IgD-negative memory B cell (primary cell): ENCODE results near the gene ARAP2. TPM values are rescaled to one million over a fixed set of nuclear protein-coding genes. Genes with fewer than 3 reads are reported as not detected.

Source experiments
- H3K27ac Mint-ChIP-seq, 3 donors: one replicate each; pipeline ENCODE4 v1.8.0; 2020 to 2022; ENCODE audit warnings: mild to moderate bottlenecking in 3 of 3, mixed read lengths in 3 of 3, moderate library complexity in 1 of 3
- H3K27me3 Mint-ChIP-seq: one replicate; pipeline ENCODE4 v1.8.0; 2021; ENCODE audit warnings: mixed read lengths
- H3K36me3 Mint-ChIP-seq: one replicate; pipeline ENCODE4 v1.8.0; 2020; ENCODE audit warnings: mild to moderate bottlenecking, mixed read lengths
- H3K4me1 Mint-ChIP-seq, 3 donors: one replicate each; pipeline ENCODE4 v1.8.0; 2020 to 2022; ENCODE audit warnings: mixed read lengths in 3 of 3, mild to moderate bottlenecking in 1 of 3
- H3K4me3 Mint-ChIP-seq, 4 donors: one replicate each; pipeline ENCODE4 v1.8.0; 2020 to 2022; ENCODE audit warnings: mild to moderate bottlenecking in 4 of 4, mixed read lengths in 4 of 4, moderate library complexity in 3 of 4
- H3K9me3 Mint-ChIP-seq, 3 donors: one replicate each; pipeline ENCODE4 v1.8.0; 2020 to 2021; ENCODE audit warnings: mixed read lengths in 3 of 3, mild to moderate bottlenecking in 1 of 3
- polyA plus RNA-seq: library from polyadenylated mRNA; unstranded; fragments of 300-500 nt; fragmentation: Illumina TruSeq; gene quantifications from one replicate; pipeline ENCODE4 v1.2.3, GENCODE V29; 2021

The ARAP2 gene
- polyA plus RNA-seq, 1 donor from 2014 or later, result 20.8 TPM

- Mint-ChIP-seq H3K4me1 (peaks cover 18 to 28% (median 28%) of the 10 kb centered on the region in 3 donors), H3K9me3 (no peaks in the 10 kb centered on the region), H3K27me3 (no peaks in the 10 kb centered on the region), H3K36me3 (peaks cover 5% of the 10 kb centered on the region), H3K27ac (no peak overlapping the region), H3K4me3 (no peak overlapping the region)
Observed at GRCh38 chr4:36214735-36215485, 29.4 kb downstream of the ARAP2 start.

GRCh38 chr4:36213977-36214376 is 30.3 kb downstream of the ARAP2 start:
- no peaks in the 10 kb centered on the region for H3K27me3 Mint-ChIP-seq
- H3K4me3 Mint-ChIP-seq, result no peak overlapping the region
- peaks cover 21 to 27% (median 26%) of the 10 kb centered on the region in 3 donors for H3K4me1 Mint-ChIP-seq
- H3K36me3 Mint-ChIP-seq, result peaks cover 7% of the 10 kb centered on the region
- no peaks in the 10 kb centered on the region for H3K9me3 Mint-ChIP-seq
- no peak overlapping the region for H3K27ac Mint-ChIP-seq

GRCh38 chr4:36211084-36211483 is 33.2 kb downstream of the ARAP2 start:
- peak overlapping the region in 2 of 3 donors; percentile 26 to 43 for H3K27ac Mint-ChIP-seq
- no peaks in the 10 kb centered on the region for H3K27me3 Mint-ChIP-seq
- H3K36me3 Mint-ChIP-seq, result peaks cover 9% of the 10 kb centered on the region
- H3K4me1 Mint-ChIP-seq, result peaks cover 13 to 29% (median 26%) of the 10 kb centered on the region in 3 donors
- no peak overlapping the region for H3K4me3 Mint-ChIP-seq
- H3K9me3 Mint-ChIP-seq, result no peaks in the 10 kb centered on the region

GRCh38 chr4:36209941-36210649 is 34.2 kb downstream of the ARAP2 start:
- H3K36me3 Mint-ChIP-seq, result peaks cover 9% of the 10 kb centered on the region
- H3K4me1 Mint-ChIP-seq, result peaks cover 13 to 29% (median 24%) of the 10 kb centered on the region in 3 donors
- no peaks in the 10 kb centered on the region for H3K27me3 Mint-ChIP-seq
- no peak overlapping the region for H3K27ac Mint-ChIP-seq
- no peaks in the 10 kb centered on the region for H3K9me3 Mint-ChIP-seq
- H3K4me3 Mint-ChIP-seq, result no peak overlapping the region

- no peaks in the 10 kb centered on the region for H3K9me3 Mint-ChIP-seq
- H3K4me3 Mint-ChIP-seq, result peak overlapping the region in 2 of 4 donors; percentile 27 to 79
- H3K27me3 Mint-ChIP-seq, result no peaks in the 10 kb centered on the region
- H3K4me1 Mint-ChIP-seq, result peaks cover 11 to 24% (median 16%) of the 10 kb centered on the region in 3 donors
- no peak overlapping the region for H3K27ac Mint-ChIP-seq
- H3K36me3 Mint-ChIP-seq, result peaks cover 8% of the 10 kb centered on the region
Observed at GRCh38 chr4:36208893-36209473, 35.3 kb downstream of the ARAP2 start.

GRCh38 chr4:36207831-36208520 is 36.3 kb downstream of the ARAP2 start:
- Mint-ChIP-seq H3K27me3 (no peaks in the 10 kb centered on the region), H3K4me3 (no peak overlapping the region), H3K36me3 (peaks cover 8% of the 10 kb centered on the region), H3K9me3 (no peaks in the 10 kb centered on the region), H3K27ac (peak overlapping the region in 1 of 3 donors; percentile 39), H3K4me1 (peaks cover 11 to 23% (median 15%) of the 10 kb centered on the region in 3 donors)

- Mint-ChIP-seq H3K4me3 (no peak overlapping the region), H3K27ac (no peak overlapping the region), H3K27me3 (no peaks in the 10 kb centered on the region), H3K36me3 (peaks cover 8% of the 10 kb centered on the region), H3K4me1 (peaks cover 11 to 23% (median 15%) of the 10 kb centered on the region in 3 donors), H3K9me3 (no peaks in the 10 kb centered on the region)
Observed at GRCh38 chr4:36207367-36207766, 36.9 kb downstream of the ARAP2 start.

GRCh38 chr4:36206603-36207311 is 37.6 kb downstream of the ARAP2 start:
- no peak overlapping the region for H3K4me3 Mint-ChIP-seq
- H3K27ac Mint-ChIP-seq, result no peak overlapping the region
- no peaks in the 10 kb centered on the region for H3K27me3 Mint-ChIP-seq
- no peaks in the 10 kb centered on the region for H3K9me3 Mint-ChIP-seq
- H3K4me1 Mint-ChIP-seq, result peaks cover 9 to 23% (median 15%) of the 10 kb centered on the region in 3 donors
- peaks cover 10% of the 10 kb centered on the region for H3K36me3 Mint-ChIP-seq

GRCh38 chr4:36206012-36206411 is 38.3 kb downstream of the ARAP2 start:
- H3K36me3 Mint-ChIP-seq, result peaks cover 10% of the 10 kb centered on the region
- no peaks in the 10 kb centered on the region for H3K9me3 Mint-ChIP-seq
- H3K4me1 Mint-ChIP-seq, result peaks cover 9 to 21% (median 15%) of the 10 kb centered on the region in 3 donors
- no peak overlapping the region for H3K27ac Mint-ChIP-seq
- no peaks in the 10 kb centered on the region for H3K27me3 Mint-ChIP-seq
- H3K4me3 Mint-ChIP-seq, result no peak overlapping the region

GRCh38 chr4:36198861-36199260 is 45.5 kb downstream of the ARAP2 start:
- Mint-ChIP-seq H3K4me3 (no peak overlapping the region), H3K27ac (no peak overlapping the region), H3K4me1 (peaks cover 3 to 9% (median 5%) of the 10 kb centered on the region in 3 donors), H3K9me3 (no peaks in the 10 kb centered on the region), H3K36me3 (peaks cover 5% of the 10 kb centered on the region), H3K27me3 (no peaks in the 10 kb centered on the region)

GRCh38 chr4:36198068-36198808 is 46.1 kb downstream of the ARAP2 start:
- Mint-ChIP-seq H3K27ac (peak overlapping the region in 1 of 3 donors; percentile 74), H3K4me3 (no peak overlapping the region), H3K36me3 (peaks cover 5% of the 10 kb centered on the region), H3K4me1 (peaks cover 3 to 9% (median 5%) of the 10 kb centered on the region in 3 donors), H3K9me3 (no peaks in the 10 kb centered on the region), H3K27me3 (no peaks in the 10 kb centered on the region)

GRCh38 chr4:36197501-36197900 is 46.8 kb downstream of the ARAP2 start:
- Mint-ChIP-seq H3K4me1 (peaks cover 3 to 9% (median 5%) of the 10 kb centered on the region in 3 donors), H3K27me3 (no peaks in the 10 kb centered on the region), H3K9me3 (no peaks in the 10 kb centered on the region), H3K27ac (peak overlapping the region in 1 of 3 donors; percentile 74), H3K4me3 (no peak overlapping the region), H3K36me3 (peaks cover 9% of the 10 kb centered on the region)

- no peaks in the 10 kb centered on the region for H3K9me3 Mint-ChIP-seq
- H3K27me3 Mint-ChIP-seq, result no peaks in the 10 kb centered on the region
- peaks cover 7% of the 10 kb centered on the region for H3K36me3 Mint-ChIP-seq
- H3K4me3 Mint-ChIP-seq, result no peak overlapping the region
- H3K27ac Mint-ChIP-seq, result no peak overlapping the region
- peaks cover 3 to 9% (median 5%) of the 10 kb centered on the region in 3 donors for H3K4me1 Mint-ChIP-seq
Observed at GRCh38 chr4:36196145-36196913, 48.0 kb downstream of the ARAP2 start.
